Stimulated activated CD8-positive, alpha-beta memory T cell treated with anti-CD3 and anti-CD28 coated beads, Interleukin-12 subunit alpha, Interleukin-12 subunit beta, amount 100 ng/mL, for 24 hours (primary cell): ENCODE measurements around the gene MT1E.
"Not testable (repeated sequence)": the region's sequence is repeated elsewhere in the genome, so short reads cannot be mapped to it uniquely, and the experiment has no call there.

ENCODE experiments used
- DNase-seq: peaks from one replicate; pipeline ENCODE4 v3.0.0-alpha.2; 2020; ENCODE audit errors: extremely low read depth

Gene MT1E

DNA sequence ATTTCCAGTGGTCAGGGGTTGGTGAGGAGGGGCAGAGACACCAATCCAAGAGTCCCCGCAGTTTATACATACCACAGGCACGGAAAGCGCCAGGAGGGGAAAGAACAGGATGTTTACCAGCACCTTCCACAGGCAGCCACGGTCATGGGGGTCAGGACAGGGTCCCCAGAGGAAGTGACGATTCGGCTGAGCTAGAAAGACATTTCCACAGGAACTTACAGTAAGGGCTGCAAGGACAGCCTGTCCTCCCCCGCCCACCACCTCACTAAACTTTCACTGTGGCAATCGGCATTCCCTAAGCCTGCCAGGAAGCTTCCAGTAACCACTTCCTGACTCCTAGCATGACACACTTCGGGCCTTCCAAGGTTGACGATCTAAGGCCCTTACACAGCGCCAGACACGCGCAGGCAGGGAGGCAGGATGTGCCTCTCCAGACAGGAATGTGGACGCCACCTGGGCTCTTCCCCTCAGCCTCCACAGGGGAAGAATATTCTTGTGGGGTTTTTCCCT, 18.4 kb upstream of the MT1E start:
- DNase-seq: no peak

GRCh38 chr16:56607675-56608042, 17.9 kb upstream of the MT1E start:
- DNase-seq: no peak

DNA sequence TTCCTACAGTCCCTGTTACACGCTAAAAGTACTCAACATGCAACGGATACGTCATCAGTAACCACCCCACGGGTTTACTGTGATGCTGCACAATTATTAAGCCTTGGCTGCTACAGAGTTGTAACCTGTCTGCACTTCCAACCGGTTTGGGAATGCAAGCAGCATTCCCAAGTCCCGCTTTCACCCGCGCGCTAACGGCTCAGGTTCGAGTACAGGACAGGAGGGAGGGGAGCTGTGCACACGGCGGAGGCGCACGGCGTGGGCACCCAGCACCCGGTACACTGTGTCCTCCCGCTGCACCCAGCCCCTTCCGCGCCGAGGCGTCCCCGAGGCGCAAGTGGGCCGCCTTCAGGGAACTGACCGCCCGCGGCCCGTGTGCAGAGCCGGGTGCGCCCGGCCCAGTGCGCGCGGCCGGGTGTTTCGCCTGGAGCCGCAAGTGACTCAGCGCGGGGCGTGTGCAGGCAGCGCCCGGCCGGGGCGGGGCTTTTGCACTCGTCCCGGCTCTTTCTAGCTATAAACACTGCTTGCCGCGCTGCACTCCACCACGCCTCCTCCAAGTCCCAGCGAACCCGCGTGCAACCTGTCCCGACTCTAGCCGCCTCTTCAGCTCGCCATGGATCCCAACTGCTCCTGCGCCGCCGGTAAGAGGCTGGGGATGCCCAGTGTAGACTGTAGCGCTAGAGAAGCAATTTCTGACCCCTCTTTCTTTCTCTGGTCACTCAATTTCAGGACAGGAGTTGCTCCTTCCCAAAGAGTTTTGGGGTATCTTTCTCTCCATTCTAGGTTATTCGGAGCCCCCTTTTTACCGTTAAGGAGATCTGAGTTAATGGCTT, 17.3 kb upstream of the MT1E start, which contains the start of gene MT2A:
Gene MT2A (plus strand): TSS at position 542 of the 833 bp plus-strand sequence. CDS start 72 bp downstream, at position 614.
- peak; percentile 83 for DNase-seq

GRCh38 chr16:56608876-56609462, 16.6 kb upstream of the MT1E start:
- no peak for DNase-seq

- DNase-seq: no peak
These were observed 16.1 kb upstream of the MT1E start for GRCh38 chr16:56609463-56609921.

- peak; percentile 55 for DNase-seq
These were observed 15.5 kb upstream of the MT1E start for GRCh38 chr16:56610017-56610608.

- no peak for DNase-seq
These were observed 14.9 kb upstream of the MT1E start for GRCh38 chr16:56610609-56611111.

DNA sequence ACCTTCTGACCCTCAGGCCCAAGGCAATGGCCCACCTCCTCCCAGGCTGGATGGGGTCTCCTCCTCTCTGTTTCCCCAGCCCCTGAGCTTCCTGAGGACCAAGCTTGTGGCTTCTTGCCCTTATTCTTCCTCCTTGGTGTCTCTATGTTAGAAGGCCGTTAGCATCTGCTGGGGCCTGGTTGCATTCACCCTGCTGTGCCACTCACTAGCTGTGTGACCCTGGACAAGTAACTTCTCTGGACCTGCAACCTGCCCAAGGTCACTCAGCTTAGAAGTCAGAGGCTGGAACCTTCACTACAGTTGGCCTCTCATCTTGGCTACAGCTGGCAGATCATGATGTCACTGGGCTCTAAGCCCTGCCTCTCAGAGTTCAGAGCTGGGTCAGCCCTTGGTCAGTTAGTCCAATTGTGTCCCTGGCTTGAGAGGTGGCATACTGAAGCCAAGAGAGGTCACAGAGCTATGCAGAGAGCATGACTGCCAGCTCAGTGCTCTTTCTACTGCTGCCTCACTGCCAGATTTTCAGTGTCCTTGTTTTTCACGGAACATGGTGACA, 14.2 kb upstream of the MT1E start:
- DNase-seq: no peak

DNA sequence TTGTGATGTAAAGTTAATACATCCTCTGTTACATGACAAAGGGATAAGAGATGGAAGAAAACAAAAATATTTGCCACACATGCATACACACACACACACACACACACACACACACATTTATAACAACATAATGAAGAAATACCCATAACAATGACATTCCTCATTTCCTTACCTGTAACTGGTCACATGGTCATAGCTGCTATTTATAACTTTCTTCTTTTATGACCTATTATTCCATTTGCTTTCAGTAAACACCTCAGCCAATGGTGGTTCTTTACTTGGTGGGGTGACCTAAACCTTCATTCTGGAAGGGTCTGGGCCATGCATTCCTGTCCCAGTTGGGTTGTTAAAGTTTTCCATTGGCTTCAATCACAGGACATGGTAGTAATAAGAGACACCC, 11.9 kb upstream of the MT1E start:
- DNase-seq: no peak

GRCh38 chr16:56614549-56614991, 11.0 kb upstream of the MT1E start:
- no peak for DNase-seq

DNA sequence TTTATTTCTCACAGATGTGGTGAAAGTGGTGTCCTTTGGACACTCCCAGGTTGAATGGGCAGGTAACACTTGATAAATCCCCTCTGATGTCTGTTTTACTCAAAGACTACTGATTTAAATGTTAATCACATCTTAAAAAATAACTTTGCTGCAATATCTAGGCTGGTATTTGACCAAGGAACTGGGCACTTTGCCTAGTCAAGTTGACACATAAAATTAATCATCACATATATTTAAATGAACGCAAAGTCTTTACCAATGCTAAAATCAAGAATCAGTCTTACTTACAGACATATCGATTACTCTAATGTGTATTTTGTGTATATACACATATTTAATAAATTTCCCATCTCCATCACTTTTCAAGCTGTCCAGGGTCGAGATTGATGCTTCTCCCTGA, 10.2 kb upstream of the MT1E start:
- no peak for DNase-seq

DNA sequence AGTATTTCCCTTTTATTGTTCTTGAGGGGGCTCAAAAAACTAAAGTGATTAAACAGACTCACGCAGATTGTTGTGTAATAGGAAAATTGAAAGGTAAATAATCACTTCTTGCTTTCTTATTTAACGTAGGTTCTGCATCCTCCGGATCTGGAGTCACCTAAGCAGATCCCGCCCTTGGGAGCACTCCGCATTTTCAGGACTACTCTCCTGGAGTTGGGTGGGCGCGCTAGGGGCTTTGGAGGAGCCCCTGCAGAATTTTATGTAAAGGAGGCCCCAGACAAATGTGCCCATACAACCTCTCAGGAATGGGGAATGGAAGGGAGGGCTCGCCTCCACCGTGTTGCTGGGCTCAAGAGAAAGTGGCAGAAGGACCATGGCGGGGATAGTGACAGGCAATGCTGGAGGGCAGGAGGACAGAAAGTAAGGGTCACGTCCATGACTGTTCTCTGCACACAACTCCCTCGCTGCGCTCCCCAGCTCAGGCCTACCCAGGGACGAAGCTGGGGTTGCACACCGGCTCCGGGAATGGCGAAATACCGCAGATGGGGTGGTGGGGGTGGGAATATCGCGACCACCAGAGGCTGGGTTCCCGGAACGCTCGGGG, 8.9 kb upstream of the MT1E start:
- DNase-seq: no peak

GRCh38 chr16:56617212-56618085, 8.1 kb upstream of the MT1E start:
- DNase-seq: no peak

DNA sequence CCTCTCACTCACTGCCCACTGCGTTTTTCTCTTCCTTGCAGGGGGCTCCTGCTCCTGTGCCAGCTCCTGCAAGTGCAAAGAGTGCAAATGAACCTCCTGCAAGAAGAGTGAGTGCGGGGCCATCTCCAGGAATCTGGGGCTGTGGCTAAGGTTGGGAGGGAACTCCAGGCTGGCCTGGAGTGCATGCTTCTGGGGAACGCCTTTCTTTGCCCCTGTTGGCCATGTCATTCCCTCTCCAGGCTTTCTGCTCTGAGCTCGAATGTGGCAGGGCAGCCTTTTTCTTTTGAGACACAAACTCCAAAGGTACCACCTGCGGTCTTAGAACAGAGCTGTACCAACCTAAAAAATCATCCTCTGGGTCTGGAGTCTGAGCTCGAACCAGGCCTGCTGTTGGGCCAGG, 7.4 kb upstream of the MT1E start:
- no peak for DNase-seq

DNA sequence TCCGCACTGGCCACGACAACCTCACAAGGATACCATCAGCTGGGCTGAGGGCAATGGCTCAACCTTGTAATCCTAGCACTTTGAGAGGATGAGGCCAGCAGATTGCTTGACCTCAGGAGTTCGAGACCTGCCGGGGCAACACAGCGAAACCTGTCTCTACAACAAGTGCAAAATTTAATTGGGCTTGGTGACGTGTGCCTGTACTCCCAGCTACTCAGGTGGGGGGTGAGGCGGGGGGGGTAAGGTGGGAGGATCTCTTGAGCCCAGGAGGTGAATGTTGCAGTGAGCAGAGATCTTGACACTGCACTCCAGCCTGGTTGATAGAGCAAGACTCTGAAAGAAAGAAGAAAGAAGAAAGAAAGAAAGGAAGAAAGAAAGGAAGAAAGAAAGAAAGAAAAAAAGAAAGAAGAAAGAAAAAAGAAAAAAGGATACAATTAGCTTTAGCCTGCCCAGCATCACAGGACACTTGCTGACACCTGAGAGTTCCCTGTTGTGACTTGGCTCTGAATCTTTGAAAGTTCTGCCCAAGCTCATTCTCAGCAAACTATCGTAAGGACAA, 5.2 kb upstream of the MT1E start:
- no peak for DNase-seq

- not testable (repeated sequence) for DNase-seq
These were observed 3.7 kb upstream of the MT1E start for GRCh38 chr16:56621665-56622445.

GRCh38 chr16:56623184-56623583, 2.4 kb upstream of the MT1E start:
- not testable (repeated sequence) for DNase-seq

- DNase-seq: no peak
These were observed 1.9 kb upstream of the MT1E start for GRCh38 chr16:56623637-56624036.

DNA sequence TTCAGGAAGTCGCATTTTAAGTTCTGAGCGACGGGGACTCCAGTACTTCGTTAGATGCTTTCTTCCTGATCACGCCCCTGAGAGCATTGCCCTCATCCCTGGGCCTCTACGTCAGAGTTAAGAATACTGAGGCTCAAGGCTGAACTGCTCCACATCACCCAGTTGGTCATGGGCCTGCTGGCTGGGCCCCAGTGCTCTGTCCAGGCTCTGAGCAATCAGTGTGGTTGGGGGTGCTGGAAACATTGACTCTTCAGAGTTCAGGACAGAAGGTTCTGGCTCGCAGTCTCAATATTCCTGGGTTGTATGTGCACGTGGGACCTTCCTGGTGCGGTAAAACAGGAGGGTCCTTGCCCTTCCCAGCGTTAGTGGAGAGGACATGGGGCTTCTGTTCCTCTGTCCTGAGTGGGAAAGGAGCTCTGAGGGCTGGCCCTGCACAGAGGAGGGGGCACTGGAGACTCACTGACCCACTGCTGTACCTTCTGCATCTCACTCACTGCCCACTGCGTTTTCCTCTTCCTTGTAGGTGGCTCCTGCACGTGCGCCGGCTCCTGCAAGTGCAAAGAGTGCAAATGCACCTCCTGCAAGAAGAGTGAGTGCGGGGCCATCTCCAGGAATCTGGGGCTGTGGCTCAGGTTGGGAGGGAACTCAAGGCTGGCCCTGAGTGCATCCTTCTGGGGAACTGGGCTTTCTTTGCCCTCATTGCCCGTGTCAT, 518 bp downstream of the MT1E start:
- DNase-seq: no peak
